Measurements from ENCODE around the gene FILIP1L. TPM values are rescaled to one million over a fixed set of nuclear protein-coding genes. Genes with fewer than 3 reads are reported as not detected.

FILIP1L gene
- polyA plus RNA-seq, 3 donors = 16.9 to 20.2 (median 17.4) TPM

DNA sequence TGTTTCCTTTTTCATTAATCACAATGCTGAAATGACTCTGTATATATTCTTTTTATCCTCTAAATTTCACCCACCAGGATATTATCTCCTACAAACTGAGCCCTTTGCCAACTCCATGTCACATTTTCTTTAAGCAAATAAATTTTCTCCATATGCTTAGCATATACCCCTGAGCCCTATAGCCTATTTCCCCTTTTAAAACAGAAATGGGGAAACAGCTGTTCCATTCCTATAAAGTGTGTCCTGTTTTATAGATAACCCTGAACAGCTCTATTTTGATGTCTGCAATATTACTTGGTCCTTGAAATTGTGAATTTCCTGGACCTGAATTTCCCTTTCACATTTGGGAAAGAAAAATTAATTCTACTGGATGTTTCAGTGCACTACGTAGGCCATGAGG lies 15.6 kb upstream of the FILIP1L start:
- DNase-seq = no peak

DNA sequence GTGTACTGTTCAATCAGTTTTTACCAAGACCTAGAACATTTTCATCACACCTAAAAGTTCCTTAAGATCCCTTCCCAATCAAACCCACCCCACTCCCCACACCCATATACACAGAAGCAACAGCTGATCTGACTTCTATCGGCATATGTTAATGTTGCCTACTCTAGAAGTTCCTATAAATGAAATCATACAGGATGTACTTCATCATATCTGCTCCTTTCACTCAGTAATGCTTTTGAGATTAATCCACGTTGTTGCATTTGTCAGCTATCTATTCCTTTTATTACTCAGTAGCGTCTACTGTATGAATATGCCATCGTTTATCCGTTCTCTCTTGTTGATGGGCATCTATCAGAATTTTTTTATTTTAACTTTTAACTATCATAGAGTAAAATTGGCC lies 14.3 kb upstream of the FILIP1L start:
- DNase-seq = no peak

DNA sequence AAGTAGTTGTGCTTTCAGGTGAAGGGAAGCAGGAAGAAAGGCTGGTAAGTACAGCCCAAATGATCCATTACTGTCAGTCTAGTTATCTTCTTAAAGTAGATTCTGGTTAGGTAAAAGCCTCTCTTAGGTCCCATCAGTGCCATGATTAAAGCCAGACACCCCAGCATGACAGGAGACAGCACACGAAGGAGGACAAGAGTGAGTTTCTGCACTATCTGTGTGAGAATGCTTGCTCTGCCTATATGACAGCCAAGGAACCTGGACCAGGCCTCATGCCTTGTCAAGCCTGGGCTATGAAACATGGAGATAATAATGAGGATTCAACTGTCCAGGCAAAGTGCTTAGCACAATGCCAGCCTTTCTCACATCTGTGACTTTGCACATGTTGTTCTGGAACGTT lies 13.5 kb upstream of the FILIP1L start:
- no peak for DNase-seq

DNA sequence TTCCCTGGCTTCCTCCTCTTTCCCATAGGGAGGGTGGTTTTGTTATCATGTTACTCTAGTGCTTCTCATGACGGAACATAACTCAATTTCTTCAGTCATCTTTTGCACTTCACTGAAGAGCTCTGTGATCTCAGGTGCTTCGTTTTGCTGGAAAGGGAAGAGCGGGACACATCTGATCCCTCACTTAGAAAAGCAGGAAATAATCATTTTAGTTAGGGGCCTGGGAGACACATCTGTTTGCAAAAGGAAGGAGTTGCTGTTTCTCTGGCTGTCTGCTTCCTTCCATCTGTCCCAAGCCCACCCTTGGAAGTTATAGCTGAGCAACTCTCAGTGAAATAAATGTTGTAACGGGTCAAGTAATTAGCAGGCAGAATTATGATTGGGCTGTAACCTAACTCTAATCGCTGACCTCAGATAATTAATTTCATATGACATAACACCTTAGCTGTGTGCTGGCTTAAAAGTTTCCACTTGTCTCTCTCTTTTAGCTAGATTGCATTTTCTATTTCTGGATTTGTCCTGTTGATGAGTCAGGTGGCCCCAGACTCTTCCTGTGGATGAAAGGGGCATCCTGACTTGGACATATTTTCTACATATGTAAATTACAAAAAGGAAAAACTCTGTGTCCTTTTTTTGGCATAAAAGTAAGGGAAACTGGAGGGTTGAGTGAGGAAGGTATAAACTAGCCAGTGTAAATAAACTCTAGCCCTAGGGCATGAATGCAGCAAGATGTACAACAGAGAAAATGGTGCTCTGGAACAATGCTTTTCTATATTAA lies 11.0 kb upstream of the FILIP1L start:
- DNase-seq = no peak

DNA sequence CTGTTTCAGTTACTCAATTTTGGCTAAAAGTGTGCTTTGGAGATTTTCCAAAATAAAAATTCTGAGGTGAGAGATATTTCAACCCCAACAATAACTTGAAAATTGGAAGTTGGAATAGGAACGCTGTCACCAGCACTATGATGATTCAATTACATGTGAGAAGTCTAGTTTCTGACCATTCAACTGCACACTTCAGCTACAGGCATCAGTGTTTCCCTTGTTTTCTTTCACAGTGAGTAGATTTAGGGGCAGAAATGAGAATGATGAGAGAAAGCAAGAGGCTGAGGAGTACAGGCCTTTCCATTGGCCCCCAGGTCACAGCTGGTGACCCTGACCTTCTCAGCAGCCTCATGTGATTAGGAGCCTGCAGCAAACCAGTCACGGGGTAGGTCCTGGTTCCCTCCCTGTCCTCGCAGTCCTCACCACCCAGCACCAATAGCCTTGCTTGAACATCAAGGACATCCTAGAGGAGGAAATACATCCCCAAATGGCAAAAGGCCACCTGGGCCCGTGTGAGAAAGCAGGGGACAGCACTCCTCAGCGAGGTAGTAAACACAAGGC lies 10.0 kb upstream of the FILIP1L start:
- DNase-seq = no peak

DNA sequence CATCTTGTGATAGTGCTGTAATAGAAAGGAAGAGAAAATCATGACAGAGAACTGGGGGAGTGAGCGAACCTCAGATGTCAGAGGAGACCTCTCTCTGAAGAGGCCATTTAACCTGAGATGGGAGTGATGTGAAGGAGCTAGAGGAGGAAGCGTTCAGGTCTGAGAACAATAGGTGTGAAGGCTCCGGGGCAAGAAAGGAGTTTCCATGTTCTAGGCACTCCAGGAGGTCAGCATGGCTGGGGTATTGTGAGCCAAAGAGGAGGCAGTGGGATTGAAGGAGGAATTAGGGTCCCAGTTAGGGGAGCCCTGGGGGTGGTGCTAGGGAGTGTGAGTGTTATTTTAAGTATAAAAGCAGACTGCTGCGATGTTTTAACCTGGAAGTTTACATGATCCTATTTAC lies 8.8 kb upstream of the FILIP1L start:
- no peak for DNase-seq

DNA sequence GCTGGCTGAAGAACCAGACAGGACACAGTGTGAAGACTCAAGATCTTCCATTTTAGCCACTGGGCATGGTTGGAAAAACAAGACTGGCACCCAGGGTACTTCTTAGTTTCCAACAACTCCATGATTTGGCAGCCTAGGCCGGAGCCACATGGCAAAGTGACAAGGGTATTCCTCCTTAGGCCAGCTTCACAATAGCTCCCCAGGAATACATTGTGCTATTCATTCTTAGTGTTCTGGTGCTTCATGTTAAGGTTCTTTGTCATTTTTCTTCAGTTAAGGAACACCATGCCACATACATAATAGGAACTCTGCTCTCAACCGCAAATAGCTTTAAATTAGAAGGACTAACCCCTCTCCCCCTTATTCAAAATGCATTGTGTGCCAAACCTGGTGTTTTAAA lies 8.0 kb upstream of the FILIP1L start:
- DNase-seq = no peak

DNA sequence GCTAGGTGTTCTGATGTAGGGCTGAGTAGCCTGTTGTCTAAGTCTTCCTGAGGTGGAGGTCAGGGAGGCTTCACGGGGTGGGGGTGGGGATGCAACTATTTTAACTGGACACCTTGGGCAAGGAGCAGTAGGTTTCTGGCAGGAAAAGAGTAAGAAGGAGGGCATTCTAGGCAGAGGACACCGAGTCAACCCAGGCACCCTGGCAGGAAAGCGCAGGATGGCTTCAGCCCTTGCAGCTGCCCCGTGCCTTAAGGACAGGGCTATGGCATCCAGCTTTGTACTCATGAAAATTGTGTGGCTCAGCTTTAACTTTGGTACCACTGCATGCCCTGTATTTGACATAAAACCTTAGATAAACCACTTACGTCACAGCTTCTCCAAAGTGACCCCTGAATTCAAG lies 6.4 kb upstream of the FILIP1L start:
- DNase-seq = no peak

DNA sequence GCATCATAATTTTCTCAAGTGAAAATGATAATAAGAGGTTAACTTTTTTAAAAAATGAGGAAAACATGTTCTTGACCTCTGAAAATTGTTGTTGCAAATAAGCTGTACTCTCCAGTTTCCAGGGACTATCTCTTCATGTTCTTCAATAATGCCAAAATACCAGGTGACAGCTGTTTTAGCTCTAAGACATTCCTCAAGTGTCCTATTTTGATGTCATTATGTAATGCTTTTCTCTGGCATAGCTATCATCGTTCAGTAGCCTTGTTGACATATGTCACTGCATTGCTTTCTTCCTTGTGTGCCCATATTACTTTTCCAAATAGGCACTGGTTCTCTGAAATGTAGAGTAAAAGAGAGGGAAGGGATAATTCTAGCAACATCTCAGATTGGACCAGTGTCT lies 5.7 kb upstream of the FILIP1L start:
- DNase-seq = no peak

DNA sequence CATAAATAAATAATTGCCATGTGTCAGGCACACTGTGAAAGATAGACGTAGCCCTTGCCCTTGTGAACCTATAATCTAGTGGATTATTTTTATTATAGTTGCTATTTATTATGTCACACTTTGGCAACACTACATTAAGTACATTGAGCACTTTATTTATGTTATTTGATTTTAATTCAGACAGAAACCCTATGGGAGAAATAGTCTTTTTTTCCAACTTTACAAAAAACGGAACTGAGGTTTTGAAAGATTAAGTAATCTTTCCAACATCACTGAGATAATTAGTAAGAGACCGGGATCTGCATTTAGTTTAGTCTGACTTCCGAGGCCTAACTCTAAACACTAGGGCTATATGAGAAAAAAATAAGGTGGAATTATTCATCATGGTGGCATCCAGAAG lies 2.8 kb upstream of the FILIP1L start:
- DNase-seq = no peak

DNA sequence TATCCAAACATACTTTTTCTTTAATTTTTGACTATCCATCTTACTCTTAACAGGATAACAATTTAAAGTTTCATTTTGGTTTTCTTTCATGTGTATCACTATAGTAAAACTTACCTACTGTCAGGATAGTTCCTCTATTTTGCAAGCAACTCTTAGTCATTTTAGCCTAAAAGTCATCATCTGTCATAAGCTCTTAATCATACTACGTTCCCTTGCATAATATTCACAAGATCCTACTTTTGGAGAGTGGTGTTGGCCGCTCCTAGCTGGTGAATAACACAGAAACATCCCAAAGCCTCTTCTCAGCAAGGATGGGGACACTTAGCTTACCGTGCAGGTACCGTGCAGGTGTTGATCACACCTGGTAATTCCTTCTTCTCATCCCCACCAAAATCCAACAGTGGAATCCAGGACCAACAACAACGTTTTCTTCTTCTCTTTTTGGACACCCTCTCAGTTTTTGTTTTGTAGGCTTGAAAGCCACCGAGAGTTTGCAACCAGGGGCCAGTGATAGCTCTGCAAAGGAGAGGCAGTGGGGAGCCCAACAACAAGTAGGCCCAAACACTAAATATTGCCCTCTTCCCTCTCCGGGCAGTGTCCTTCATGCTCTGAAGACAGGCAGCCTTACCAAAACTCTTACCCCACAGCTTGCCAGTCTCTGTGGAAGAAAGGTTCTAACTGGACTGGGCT lies 433 bp downstream of the FILIP1L start:
- no peak for DNase-seq

DNA sequence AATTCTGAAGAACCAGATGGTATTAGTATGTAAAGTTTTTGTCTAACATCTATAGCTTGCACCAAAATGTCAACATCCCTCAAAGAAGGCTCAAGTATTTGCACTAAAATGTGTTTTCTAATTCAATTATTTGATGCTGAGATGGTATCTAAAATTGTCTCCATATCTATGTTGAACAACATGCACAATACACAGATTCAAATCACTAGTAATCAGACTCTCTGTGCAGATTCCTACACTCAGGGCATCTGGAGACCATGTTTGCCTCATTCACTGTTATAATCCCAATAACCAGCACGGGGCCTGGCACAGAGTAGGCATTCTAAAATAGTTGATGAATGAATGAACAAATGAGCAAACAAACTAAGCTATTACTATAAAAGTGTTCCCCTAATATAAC lies 2.6 kb downstream of the FILIP1L start:
- DNase-seq = no peak

DNA sequence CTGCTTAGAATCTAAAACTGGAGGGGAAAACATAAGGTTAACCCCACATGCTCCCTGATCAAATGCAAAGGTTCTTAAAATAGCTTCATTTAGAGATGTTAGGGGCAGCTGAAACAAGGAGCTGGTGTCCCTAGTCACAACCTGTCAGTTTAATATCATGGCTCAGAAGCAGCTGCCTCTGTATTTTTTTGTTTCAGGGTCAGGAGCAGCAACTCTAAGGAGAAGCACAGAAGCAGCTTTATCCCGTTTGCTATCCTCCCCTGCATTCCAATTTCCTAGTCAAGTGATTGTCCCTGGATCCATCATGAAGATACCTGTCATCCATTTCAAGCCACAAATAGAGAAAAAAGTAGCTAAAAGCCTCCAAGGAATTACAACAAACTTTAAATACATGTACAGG lies 4.1 kb downstream of the FILIP1L start:
- no peak for DNase-seq

DNA sequence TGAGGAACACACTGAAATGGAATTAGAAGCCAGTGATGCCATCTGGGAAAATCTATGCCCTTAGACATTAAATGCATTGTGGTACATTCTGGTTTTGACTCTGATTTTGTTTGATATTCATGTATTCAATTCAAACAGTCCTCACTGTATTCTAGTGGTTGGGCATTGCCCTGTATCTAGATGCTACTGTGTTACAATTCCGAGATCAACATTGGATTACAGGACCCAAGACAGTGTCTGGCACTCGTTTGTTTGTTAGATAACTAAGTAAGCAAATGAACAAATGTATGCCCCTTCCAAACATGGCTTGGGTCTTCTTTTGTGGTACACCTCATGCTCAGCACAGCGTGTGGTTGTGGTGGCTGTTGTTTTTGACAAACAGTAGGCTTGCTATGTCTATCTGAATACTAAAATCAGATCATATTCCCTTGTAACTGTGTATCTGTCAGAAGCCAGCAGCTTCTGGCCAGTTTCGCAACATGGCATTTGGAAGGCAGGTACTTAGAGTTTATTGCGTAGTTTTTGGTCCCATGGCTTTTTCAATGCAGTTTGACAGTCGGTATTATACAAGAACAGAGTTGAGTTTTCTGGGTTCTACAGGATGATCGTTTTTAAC lies 5.7 kb downstream of the FILIP1L start:
- no peak for DNase-seq

DNA sequence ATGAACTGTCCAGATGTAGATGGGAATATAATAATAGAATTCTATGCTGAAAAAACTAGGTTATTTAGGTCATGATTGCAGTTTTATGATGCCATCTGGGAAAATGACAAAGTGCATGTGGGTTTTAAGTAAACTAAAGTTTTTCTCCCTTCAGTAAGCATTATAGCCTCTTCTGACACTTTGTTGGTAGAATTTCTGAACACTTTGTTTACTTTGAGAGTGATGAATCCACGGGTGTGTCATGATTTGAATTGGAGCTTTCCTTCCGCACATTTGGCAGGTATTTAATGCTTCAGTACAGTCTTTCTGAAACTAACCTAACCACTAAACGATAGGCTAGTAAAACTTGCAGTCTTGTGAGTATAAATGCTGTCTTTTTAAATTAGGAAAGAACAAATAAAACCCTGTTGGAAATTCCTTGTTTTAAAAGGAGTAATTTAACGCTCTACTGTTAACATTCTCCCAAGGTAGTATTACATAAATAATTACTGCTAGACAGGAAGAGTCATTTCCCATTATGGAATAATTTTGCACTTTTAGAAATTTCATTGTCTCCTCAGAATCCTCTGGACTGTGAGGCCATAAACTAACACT lies 7.0 kb downstream of the FILIP1L start:
- DNase-seq = no peak

DNA sequence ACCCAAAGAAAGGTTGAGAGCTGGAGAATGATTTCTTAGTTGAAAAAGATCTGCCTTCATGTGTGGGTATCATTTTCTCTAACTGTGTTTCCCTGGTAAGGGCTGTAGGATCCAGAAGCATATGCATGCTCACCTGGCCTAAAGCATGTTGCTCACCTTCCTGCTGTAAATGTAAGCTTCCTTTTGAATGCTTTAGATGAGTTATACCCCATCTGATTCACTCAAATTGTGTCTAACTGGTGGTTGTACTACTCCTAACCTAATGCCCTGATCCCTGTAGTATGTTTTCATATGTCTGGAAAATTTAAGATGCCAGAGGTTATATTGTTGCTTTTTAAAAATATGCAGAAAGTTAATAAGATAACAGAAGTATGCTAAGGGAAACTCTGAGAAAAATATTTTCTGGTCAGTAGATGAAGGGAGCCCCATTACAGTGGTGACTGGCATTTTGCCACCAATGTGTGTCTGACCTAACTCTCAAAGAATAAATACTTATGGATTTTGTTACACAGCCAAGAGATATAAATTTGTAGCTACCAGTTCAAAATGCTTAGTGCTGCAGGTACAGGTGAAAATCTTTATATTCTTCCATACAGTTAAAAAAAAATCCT lies 7.7 kb downstream of the FILIP1L start:
- no peak for DNase-seq

DNA sequence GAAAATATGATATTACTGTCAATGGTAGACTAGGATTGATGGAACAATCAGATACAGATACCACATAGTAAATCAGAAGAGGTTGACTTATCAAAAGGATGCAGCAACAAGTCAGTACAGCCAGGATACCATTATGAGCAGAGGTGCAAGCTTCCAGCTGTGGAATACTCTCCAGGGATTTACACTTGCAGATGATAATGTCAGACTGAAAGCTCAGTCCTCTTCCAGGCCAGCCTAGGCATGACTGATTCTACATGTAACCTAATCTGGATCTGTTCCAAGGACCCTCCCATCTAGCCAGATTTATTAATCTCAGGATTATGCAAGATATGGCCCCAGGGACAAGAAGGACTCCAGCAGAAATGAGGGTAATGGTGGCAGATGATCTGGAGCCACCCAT lies 8.2 kb downstream of the FILIP1L start:
- no peak for DNase-seq

DNA sequence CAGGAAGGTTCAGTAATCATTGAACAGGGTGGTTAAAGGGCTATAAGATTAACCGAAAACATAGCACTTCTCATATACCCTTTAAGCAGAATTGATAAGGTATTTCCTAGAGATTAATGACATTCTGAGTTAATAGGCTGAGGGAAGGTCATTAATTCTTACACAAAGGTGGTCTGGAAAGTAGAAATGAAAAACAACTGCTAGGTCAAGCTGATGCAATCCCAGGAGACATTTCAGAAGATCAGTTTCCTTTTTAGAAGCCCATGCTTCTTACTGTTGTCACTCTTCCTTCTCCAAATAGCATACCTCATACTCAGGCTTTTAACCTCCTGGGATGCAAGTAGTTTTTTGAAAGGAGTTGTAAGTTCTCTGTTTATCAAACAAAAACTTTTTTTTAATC lies 8.8 kb downstream of the FILIP1L start:
- DNase-seq = no peak

DNA sequence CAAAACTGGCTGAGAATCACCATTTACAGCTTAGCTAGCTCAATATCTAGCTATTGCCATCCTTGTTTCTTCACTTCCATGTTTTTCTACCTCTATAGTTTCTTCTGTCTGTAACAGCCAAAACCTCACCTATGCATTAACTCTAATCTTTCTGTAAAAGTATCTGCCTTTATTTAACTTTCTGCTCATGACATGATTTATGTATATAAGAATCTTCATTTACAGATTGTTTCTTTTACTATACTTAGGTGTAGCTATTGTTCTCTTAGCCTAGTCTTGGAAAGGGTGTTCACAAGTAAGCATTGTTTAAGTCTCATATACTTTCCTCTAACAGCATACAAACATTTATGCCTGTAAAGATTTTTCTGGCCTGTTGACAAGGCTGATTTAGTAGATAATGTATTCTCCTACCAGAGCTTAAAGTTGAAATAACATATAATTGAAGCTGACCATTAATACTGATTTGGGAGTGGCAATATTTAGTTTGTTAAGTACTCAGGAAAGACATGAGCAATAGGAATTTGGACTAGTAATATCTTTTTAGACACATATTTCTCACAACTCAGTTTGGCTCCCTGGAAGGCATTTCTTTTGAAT lies 9.4 kb downstream of the FILIP1L start:
- DNase-seq = no peak

DNA sequence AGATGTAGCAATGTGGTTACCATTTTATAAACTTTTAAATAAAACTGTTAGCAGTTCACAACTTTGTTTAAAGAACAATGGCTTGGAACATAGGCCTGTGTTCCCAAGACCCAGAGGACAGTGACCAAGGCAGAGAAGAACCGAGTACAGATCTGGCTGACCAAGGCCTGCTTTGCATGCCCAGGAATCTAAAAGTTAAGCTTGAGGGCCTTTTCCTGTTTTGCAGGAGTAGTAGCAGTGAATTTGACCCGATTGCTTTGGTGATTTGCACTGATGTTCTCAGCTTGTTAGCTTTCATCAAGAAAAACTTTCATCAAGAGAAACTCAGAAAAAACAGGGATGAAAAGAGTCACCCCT lies 9.9 kb downstream of the FILIP1L start:
- DNase-seq = no peak

DNA sequence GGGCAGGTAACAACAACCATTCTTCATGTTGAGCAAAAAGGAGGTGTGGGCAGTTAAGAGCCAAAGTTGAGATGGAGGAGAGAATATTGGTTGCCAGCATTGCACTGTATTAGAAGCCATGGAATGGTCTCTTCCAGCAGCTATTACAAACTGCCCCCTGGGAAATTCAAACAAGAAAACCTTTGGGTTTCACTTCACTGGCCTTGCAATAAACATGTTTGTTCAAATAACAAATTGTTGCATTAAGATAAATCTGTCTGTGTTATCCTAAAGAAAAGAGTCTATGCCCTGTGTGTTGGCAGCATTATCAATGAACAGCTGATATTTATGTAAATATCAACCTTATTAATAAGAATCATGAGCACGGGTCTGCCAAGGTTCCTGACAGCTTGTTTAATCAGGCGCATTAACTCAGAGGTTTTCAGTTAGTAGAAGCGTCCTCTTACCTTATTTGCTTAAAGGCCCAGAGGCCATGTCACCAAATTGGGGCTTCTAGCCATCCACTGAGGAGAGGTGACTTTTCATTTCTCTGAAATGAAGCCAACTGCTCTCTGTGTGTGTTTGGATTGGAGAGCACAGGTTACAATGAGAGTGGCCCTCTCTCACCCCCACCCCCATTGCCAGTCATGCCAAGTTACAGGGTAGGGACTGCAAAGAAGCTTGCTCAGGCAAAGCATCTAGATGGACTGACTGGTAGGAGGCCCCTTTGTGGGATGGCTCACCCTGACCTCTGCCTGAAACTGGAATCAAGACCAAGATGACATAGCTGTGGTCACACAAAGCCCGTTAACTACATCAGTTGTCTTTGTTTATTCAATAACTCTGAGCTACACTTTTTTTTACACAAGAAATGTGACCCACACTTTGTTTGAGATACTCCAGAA lies 10.5 kb downstream of the FILIP1L start:
- no peak for DNase-seq

Measured in renal pelvis (tissue), 4 donors.